ENCODE data around the gene CACNA1C.

The CACNA1C gene

DNA sequence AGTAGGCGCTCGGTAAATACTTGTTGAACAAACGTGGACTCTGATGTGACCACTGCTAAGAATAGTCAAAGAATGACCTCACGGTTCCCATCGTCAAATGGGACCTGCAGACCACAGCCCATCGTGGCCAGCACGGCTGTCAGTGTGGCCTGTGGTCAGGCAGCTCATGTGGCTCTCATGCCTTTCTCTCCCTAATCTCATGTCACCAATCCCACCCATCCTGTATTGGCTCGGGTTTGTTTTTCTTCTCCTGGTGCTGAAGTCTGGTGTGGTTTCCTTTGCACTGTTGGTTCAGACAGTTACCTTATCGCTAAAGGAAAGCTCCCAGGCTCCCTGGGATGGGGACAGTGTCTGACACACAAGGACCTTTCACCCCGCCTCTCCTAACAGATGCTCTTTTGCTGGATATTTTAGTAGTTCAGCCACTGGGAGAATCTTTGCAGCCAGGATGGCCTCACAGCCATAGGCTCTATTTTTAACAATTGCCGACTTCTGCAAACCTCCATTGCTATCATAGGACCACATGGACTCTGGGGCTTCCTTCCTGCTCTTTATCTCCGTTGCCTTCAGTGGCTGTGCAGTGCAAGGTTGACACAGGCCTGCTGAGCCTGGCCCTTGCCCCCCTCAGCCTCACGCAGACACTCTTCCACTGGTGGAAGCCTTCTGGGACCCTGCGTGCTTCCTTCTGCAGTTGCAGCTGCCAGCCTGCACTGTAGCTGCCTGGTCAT lies 448.8 kb downstream of the CACNA1C start:
- DNase-seq, result no peak

GRCh38 chr12:2503036-2503435 lies 450.2 kb downstream of the CACNA1C start:
- no peak for DNase-seq

- DNase-seq, result no peak
Measured at GRCh38 chr12:2503762-2504161, 451.0 kb downstream of the CACNA1C start.

GRCh38 chr12:2504577-2504976 lies 451.8 kb downstream of the CACNA1C start:
- DNase-seq, result no peak

DNA sequence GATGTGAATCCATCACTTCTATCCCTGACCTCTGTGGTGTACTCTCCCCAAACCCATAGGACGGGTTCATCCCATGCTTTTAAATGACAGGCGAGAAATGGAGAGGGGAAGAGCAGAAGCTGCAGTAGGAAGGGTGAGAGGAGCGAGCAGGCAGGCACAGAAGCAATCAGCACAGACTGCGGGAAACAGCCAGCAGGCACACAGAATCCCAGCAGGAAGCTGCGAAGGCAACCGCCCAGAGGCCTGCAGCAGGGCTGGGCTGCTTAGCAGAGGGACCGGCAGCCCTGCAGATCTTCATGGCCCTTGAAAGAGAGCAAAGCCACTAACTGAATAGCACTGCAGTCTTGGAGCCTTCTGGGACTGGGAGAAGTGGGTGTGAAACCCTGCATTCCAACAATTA lies 455.0 kb downstream of the CACNA1C start:
- no peak for DNase-seq

GRCh38 chr12:2509137-2509536 lies 456.4 kb downstream of the CACNA1C start:
- DNase-seq, result no peak

GRCh38 chr12:2510045-2510444 lies 457.3 kb downstream of the CACNA1C start:
- DNase-seq, result no peak

- DNase-seq, result no peak
Measured at GRCh38 chr12:2513141-2514037, 460.6 kb downstream of the CACNA1C start.

DNA sequence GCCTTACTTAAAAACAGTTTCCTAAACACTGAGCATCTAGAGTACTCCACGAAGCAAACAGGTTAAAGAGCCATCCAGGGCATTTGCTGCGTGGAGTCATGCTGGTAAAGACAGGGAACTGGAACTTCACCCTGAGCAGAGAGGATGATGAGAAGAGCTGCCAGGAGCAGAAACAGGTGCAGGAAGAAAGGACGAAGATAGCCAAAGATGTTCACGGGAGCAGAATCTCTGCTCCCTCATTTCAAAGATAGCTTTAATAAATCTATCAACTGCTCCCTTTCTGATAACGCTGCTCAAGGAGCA lies 461.2 kb downstream of the CACNA1C start:
- no peak for DNase-seq

DNA sequence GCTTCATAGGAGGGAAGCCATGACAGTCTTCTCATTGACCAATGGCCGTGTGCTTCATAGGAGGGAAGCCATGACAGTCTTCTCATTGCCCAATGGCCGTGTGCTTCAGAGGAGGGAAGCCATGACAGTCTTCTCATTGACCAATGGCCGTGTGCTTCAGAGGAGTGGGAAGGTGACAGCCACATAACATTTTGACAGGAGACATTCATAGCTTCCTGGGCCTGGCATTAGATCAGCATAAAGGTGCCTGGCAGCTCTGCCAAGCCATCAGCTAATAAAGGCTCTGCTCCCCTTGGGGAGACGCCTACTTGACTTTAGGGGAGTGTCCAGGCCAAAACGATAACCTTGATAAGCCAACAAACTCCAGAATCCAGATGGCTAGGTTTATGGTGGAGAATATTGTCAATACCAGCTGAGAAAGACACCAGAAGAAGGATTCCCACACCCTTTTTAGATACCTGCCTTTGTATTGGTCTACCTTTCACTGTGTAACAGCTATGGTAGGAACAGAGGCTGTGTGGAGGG lies 468.0 kb downstream of the CACNA1C start:
- no peak for DNase-seq

- DNase-seq, result no peak
Measured at GRCh38 chr12:2523317-2523716, 470.5 kb downstream of the CACNA1C start.

GRCh38 chr12:2523844-2524243 lies 471.1 kb downstream of the CACNA1C start:
- no peak for DNase-seq

GRCh38 chr12:2526371-2526770 lies 473.6 kb downstream of the CACNA1C start:
- DNase-seq, result no peak

DNA sequence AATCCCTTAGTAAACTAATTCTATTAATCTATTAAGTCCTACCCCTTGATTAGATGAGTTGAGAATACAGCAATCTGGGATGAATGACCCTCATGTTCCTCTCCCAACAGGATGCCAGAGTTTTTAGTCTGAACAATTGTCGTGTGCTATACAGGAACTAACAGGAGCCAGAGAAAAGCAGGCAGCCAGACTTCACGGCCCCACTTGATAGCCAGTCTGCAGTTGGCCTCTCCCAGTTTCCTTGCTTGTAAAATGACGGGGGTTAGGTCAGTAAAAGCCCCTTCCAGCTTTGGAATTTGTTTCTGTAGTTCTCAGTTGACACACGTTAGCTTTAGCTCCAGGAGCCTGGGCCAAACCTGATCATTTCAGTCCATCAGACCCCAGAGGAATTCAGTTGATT lies 475.2 kb downstream of the CACNA1C start:
- no peak for DNase-seq

- DNase-seq, result no peak
Measured at GRCh38 chr12:2529807-2530206, 477.0 kb downstream of the CACNA1C start.

DNA sequence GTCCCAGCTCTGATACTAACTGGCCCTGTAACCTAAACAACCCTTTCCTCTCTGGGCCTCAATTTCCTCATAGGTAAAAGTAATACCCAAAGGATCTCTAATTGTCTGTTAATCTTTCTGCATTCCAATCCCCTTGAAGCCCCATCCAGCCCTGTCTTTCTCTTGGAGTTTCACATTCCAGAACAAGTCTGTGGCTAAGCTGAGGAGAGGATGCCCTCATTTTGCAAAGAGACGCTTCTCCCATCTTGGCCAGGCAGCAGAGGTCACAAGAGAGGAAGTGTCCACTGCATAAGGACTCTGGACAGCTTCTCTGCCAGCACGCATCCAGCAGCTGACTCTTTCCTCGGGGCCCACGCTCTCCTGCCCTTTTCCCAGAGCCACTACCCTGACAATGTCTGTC lies 478.6 kb downstream of the CACNA1C start:
- DNase-seq, result no peak

DNA sequence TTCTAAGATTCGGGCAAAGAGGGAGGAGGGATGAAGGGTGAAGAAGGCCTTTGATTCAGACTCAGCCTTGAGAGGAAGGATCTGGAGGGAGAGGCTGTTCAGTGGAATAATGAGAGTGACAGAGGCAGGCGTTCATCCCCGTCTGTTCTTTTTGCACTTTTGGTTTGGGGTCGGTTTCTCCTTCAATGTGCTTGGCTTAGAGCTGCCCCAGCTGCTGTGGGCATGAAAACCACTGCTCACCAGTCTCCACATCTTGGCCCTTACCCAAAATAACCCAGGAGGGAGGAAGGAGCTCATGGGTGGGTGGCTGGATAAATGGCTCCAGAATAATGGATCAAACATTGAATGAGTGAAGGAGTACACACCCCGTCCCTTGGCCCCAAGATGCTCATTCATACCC lies 480.2 kb downstream of the CACNA1C start:
- DNase-seq, result no peak

DNA sequence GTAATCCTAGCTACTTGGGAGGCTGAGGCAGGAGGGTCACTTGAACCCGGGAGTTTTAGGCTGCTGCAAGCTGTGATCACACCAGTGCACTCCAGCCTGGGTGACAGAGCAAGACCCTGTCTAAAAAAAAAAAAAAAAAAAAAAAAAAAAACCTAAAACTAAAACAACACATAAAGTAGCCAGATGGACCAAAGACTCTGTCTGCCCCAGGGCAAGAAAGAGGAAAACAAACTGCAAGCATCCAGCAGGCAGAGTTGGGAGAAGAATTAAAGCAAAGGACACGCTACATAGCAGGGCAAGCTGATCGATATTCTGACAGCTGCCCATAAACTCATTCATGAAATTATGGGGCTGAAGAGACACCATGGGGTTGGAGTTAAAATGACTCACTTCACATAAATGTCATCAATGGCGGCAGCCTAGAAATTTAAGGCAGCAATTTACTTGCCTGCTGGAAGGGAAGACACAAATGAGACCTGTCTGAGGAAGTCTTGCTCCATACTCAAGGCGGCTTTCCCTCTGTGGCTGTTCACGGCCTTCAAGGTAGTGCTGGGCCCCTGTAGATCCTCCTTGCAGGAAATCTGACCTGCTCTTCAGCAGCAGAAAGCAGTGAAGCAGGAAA lies 482.9 kb downstream of the CACNA1C start:
- no peak for DNase-seq

GRCh38 chr12:2536724-2537123 lies 483.9 kb downstream of the CACNA1C start:
- DNase-seq, result no peak

GRCh38 chr12:2537868-2538541 lies 485.2 kb downstream of the CACNA1C start:
- DNase-seq, result no peak

- no peak for DNase-seq
Measured at GRCh38 chr12:2539938-2540337, 487.2 kb downstream of the CACNA1C start.

GRCh38 chr12:2540535-2540941 lies 487.8 kb downstream of the CACNA1C start:
- DNase-seq, result no peak

- DNase-seq, result no peak
Measured at GRCh38 chr12:2541631-2542204, 488.9 kb downstream of the CACNA1C start.

All from NCI-H146 (cell line).